NCI-H146 (cell line): ENCODE data around the gene TMEM18.

ENCODE experiments used
- DNase-seq: peaks from one replicate; lab custom pipeline; 2025; lab: John Stamatoyannopoulos, UW

The TMEM18 gene

GRCh38 chr2:633371-633770 is 43.8 kb downstream of the TMEM18 start:
- no peak for DNase-seq

GRCh38 chr2:632471-632870 is 44.7 kb downstream of the TMEM18 start:
- no peak for DNase-seq

GRCh38 chr2:631741-632140 is 45.5 kb downstream of the TMEM18 start:
- DNase-seq, result no peak

GRCh38 chr2:630451-631320 is 46.5 kb downstream of the TMEM18 start:
- DNase-seq, result no peak

GRCh38 chr2:629961-630360 is 47.2 kb downstream of the TMEM18 start:
- no peak for DNase-seq

GRCh38 chr2:628651-629050 is 48.6 kb downstream of the TMEM18 start:
- DNase-seq, result no peak

- DNase-seq, result no peak
These were observed 49.2 kb downstream of the TMEM18 start for GRCh38 chr2:627926-628560.

- DNase-seq, result no peak
These were observed 49.9 kb downstream of the TMEM18 start for GRCh38 chr2:627340-627709.

- DNase-seq, result peak; percentile 81
These were observed 50.5 kb downstream of the TMEM18 start for GRCh38 chr2:626491-627339.

- no peak for DNase-seq
These were observed 51.5 kb downstream of the TMEM18 start for GRCh38 chr2:625415-626333.

GRCh38 chr2:624551-625347 is 52.5 kb downstream of the TMEM18 start:
- DNase-seq, result no peak

- no peak for DNase-seq
These were observed 53.1 kb downstream of the TMEM18 start for GRCh38 chr2:624096-624495.

- DNase-seq, result no peak
These were observed 53.9 kb downstream of the TMEM18 start for GRCh38 chr2:623130-623922.

- no peak for DNase-seq
These were observed 54.8 kb downstream of the TMEM18 start for GRCh38 chr2:622357-622756.

- no peak for DNase-seq
These were observed 55.7 kb downstream of the TMEM18 start for GRCh38 chr2:621303-622099.

GRCh38 chr2:620471-621302 is 56.5 kb downstream of the TMEM18 start:
- no peak for DNase-seq

- DNase-seq, result no peak
These were observed 57.2 kb downstream of the TMEM18 start for GRCh38 chr2:620004-620403.

GRCh38 chr2:618422-618990 is 58.7 kb downstream of the TMEM18 start:
- DNase-seq, result no peak
